BE2C (cell line): ENCODE data around the gene ANKIB1.

Experiments
- DNase-seq: peaks from one replicate; pipeline ENCODE4 v3.0.0-alpha.2; 2020
- H3K27me3 ChIP-seq: fragments of 250-450 bp; sonication (Bioruptor Pico); 2 replicates; pipeline ENCODE4 v1.5.1; 2020; ENCODE audit warnings: mild to moderate bottlenecking
- H3K36me3 ChIP-seq: fragments of 250-450 bp; sonication (Bioruptor Pico); 2 replicates; pipeline ENCODE4 v1.5.1; 2020; ENCODE audit warnings: mild to moderate bottlenecking
- H3K4me1 ChIP-seq: fragments of 250-450 bp; sonication (Bioruptor Pico); 2 replicates; pipeline ENCODE4 v1.5.1; 2020
- H3K4me3 ChIP-seq: 2 replicates; pipeline ENCODE4 v1.5.1; 2011; ENCODE audit warnings: low read depth, low read length
- H3K9me3 ChIP-seq: fragments of 250-450 bp; sonication (Bioruptor Pico); 2 replicates; pipeline ENCODE4 v1.5.1; 2020
- CTCF ChIP-seq: IDR thresholded peaks from 2 replicates; pipeline ENCODE4 v1.5.1; 2012; ENCODE audit warnings: mild to moderate bottlenecking, low read depth, low read length

Gene ANKIB1

GRCh38 chr7:92304406-92304893 is 58.7 kb downstream of the ANKIB1 start:
- no peak for DNase-seq
- peaks cover 8% of the 10 kb centered on the region for H3K4me1 ChIP-seq
- TF ChIP-seq CTCF, result no peak

GRCh38 chr7:92306153-92306552 is 60.4 kb downstream of the ANKIB1 start:
- peaks cover 2% of the 10 kb centered on the region; the same call in 1 of the 2 replicates for H3K36me3 ChIP-seq
- H3K4me1 ChIP-seq, result peaks cover 8% of the 10 kb centered on the region
- no peak overlapping the region for H3K4me3 ChIP-seq
- no peaks in the 10 kb centered on the region for H3K9me3 ChIP-seq
- no peak for DNase-seq
- TF ChIP-seq CTCF, result no peak
- no peaks in the 10 kb centered on the region for H3K27me3 ChIP-seq

More at GRCh38 chr7:92304406-92304893, 58.7 kb downstream of the ANKIB1 start:
- H3K4me3 ChIP-seq, result no peak overlapping the region
- H3K9me3 ChIP-seq, result no peaks in the 10 kb centered on the region
- H3K27me3 ChIP-seq, result no peaks in the 10 kb centered on the region
- H3K36me3 ChIP-seq, result peaks cover 2% of the 10 kb centered on the region; the same call in 1 of the 2 replicates

- TF ChIP-seq CTCF, result no peak
- Histone ChIP-seq H3K4me1 (no peaks in the 10 kb centered on the region), H3K36me3 (no peaks in the 10 kb centered on the region), H3K27me3 (no peaks in the 10 kb centered on the region), H3K4me3 (no peak overlapping the region), H3K9me3 (no peaks in the 10 kb centered on the region)
- DNase-seq, result no peak
Observed at GRCh38 chr7:92313055-92313454, 67.3 kb downstream of the ANKIB1 start.

GRCh38 chr7:92319243-92319642 is 73.5 kb downstream of the ANKIB1 start:
- Histone ChIP-seq H3K4me1 (no peaks in the 10 kb centered on the region), H3K27me3 (no peaks in the 10 kb centered on the region), H3K36me3 (peaks cover 4% of the 10 kb centered on the region), H3K9me3 (no peaks in the 10 kb centered on the region), H3K4me3 (no peak overlapping the region)
- DNase-seq, result no peak
- no peak for TF ChIP-seq CTCF

GRCh38 chr7:92325173-92325572 is 79.4 kb downstream of the ANKIB1 start:
- Histone ChIP-seq H3K4me3 (no peak overlapping the region), H3K4me1 (no peaks in the 10 kb centered on the region), H3K9me3 (no peaks in the 10 kb centered on the region), H3K36me3 (peaks cover 4% of the 10 kb centered on the region), H3K27me3 (no peaks in the 10 kb centered on the region)
- no peak for DNase-seq
- no peak for TF ChIP-seq CTCF

GRCh38 chr7:92325858-92326257 is 80.1 kb downstream of the ANKIB1 start:
- TF ChIP-seq CTCF, result no peak
- no peaks in the 10 kb centered on the region for H3K9me3 ChIP-seq
- no peak for DNase-seq

More at GRCh38 chr7:92325858-92326257, 80.1 kb downstream of the ANKIB1 start:
- Histone ChIP-seq H3K4me3 (no peak overlapping the region), H3K27me3 (no peaks in the 10 kb centered on the region), H3K36me3 (peaks cover 4% of the 10 kb centered on the region), H3K4me1 (no peaks in the 10 kb centered on the region)
